NCI-H345 treated with DMSO at 0.1 percent for 48 hours (cell line): ENCODE measurements around the gene SLC5A5.
A peak's percentile ranks its signal among the peaks of the same experiment; 100 is the strongest.

ENCODE experiments used
- DNase-seq: peaks from one replicate; lab custom pipeline; 2025; ENCODE audit not compliant: unreplicated experiment; lab: John Stamatoyannopoulos, UW

Gene SLC5A5

DNA sequence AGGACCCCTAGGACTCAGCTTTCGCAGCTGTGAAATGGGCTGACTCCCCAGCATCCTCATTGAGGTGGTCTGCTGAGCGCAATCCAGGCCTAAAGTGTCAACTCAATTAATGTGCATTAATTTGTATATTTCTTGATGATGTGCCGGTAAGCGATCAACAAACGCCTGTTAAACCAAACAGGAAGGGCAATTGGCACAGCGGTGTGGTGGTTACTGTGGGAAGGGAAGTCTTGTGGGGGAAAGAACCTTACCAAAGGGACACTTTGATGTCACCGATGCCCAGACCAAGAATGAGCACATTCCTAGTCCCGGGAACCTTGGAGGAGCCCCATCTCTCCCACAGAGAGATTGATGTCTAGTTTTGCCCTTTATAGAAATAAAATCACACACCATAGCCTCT lies 25.6 kb upstream of the SLC5A5 start:
- DNase-seq = no peak

DNA sequence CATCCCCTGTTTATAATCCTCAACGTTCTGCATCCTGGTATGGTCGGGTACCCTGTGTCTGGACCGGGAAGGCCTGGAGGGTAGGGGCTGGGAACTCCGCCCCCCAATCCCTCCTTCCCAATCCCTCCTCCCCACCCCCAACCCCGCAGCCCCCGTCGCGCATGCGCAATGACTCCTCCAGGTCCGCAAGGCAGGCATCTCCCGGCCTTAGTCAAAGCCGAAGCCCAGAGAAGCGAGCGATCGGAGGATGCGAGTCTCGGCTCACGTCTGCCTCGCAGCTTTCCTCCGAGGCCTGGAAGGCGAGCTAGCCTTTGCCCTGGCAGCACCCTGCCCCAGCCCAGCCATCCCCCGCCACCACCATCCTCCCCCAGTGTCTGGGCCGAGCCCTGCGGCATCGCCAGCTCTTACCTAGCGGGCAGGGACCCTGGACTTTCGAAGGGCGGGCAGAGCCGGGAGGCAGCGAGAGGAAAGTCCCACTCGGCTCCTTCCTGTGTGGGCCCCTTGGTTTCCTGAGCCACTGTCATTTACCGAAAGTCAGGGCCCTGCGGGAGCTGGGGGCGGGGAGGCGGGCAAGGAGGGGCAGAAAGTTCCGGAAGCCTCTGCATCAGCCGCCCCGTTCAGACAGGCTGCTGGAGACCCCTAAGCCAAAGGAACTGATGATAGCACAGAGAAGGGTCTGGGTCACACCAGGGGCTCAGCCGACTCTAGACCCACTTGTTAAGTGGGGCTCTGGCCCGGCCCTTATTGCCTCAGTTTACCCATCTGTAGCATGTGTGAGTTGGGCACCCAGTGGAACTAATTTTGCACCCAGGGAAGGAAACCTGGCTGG lies 24.0 kb upstream of the SLC5A5 start, which contains the start of gene JAK3:
JAK3 (minus strand) TSS at position 445 of the 829 bp plus-strand sequence. CDS start 3,565 bp downstream, outside the sequence.
- no peak for DNase-seq

DNA sequence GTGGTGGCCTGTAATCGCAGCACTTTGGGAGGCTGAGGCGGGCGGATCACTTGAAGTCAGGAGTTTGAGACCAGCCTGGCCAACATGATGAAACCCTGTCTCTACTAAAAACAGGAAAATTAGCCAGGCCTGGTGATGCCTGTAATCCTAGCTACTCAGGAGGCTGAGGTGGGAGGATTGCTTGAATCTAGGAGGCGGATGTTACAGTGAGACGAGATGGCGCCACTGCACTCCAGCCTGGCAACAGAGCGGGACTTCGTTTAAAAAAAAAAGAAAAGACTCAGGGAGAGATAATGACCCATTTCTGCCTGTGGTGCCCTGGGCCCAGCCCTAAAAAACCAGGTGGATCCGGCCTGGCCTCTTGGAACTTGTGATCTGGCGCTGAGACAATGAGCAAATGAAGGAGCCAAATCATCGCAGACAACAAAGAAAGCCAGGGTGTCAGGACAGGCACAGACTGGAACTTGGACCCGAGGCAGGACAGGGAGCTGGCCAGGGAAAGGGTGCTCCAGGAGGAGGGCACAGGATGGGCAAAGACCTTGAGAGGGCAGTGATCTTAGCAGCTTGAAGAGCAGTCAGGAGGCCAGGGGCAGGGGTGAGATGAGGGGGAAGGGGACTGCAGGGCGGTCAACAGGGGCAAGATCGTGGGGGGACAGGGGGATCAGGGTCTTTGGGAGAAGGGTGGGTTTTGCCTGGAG lies 23.0 kb upstream of the SLC5A5 start:
- DNase-seq = no peak

DNA sequence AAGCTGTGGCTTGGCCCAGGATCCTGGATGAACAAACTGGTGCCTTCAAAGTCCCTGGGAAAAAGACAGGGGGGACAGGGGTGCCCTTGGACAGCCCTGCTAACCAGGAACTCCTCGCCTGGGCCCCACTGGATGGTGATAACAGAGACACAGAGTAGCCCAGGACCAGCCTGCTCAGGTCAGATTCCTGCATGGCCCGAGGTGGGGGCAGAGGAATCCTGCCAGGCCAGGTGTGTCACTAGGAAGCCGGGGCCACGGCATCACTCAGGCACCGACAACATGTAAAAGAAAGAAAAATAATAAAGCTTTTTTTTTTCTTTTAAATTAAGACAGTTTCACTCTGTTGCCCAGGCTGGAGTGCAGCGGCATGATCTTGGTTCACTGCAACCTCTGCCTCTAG lies 17.7 kb upstream of the SLC5A5 start:
- no peak for DNase-seq

DNA sequence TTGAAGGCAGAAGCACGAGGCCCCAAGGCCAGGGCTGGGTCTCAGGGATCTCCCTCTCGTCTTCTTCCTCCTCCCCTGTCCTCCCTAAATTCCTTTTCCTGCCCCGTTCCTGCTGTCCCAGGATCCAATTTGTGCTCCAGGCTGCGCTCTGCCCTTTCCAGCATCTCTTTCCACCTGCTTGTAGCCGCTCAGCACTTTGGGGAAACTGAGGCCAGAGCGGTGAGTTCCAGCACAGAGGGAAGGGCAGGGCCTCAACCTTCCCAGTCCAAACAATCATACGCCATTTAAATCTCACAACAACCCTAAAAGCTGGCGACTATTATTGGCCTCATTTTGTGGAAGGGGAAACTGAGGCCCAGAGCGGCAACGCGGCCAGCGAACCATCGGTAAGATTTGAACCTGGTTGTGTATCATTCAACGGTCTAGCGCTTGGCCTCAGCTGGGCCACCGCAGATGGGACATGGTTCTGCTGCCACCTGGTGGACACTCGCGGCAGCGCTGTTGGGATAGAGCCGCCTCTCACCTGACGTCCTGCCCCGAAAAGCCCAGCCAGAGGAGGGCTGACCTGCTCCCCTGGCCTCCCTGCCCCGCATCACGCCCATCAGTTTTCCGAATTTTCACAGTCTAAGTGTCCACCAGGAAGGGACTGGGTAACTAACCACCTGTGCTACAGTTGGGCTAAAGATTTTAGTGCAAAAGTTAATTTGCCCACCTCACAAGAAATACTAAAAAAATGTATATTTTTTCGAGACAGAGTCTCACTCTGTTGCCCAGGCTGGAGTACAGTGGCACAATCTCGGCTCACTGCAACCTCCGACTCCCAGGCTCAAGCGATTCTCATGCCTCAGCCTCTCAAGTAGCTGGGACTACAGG lies 16.2 kb upstream of the SLC5A5 start:
- peak; percentile 27 for DNase-seq

DNA sequence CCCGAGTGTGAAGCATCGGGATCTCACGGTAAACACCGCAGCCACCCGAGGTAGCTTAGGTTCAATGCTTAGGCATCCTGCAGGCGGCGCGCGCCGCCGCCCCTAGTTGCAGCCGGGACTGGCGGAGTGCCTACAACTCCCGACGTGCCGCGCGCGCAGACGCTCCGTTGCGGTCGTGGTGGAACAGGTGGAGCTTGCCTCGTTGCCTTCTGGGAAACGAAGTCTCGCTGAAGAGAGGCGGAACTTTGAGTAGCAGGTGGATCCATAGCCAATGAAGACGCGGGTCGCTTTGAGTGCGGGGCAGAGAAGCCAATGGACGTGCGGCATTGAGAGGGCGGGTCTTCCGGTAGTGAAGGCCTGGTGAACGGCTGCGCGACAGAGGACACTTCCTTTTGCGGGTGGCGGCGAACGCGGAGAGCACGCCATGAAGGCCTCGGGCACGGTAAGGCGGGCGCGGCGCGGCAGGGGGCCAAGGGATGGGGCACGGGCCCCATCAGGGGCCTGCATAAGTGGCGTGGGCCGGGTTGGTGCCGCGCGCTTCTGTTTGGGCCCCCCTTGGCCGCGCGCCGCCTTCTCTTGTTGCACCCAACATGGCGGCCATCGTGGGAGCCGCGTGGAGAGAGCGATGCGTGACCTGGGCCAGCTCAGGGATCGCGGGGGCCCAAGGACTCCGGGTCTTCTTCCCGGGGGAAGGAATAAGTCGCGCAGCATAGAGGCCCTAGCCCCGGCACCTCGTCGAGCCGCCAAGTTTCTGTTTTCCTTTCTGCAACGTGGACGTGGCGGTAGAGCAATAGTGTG lies 12.0 kb upstream of the SLC5A5 start, which contains the start of gene RPL18A:
RPL18A (plus strand) TSS at position 378 of the 798 bp plus-strand sequence; CDS start at position 425, 47 bp downstream.
- DNase-seq = peak; percentile 93

DNA sequence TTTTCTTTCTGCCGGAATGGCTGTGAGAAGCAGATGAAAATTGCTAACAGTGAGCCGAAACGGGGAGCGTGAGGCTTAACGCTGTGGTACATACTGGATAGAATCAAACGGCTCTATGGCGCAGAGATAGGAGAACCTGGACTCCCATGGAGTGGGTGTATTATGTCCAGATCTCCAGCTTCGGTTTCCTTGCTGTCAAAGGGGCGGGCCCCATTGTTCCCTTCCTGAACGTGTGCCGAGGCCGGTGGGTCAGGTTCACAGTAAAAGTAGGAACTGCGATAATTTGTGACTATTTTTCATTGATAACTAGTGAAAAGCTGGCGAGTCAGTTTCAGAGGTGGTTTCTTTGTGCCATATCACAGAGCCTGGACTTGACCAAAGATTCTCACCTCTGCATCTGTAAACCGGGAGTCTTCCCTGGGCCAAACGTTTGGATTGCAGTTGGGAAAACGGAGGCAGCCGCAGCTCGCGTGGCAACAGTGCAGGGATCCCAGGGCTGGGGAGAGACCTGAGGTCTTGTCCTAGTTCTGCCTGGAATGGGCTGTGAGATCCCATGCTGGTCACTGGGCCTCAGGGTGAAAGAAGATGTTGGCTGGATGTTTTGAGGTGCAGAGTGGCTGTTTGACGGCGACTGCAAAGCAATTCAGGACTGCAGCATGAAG lies 11.3 kb upstream of the SLC5A5 start:
- DNase-seq = no peak

DNA sequence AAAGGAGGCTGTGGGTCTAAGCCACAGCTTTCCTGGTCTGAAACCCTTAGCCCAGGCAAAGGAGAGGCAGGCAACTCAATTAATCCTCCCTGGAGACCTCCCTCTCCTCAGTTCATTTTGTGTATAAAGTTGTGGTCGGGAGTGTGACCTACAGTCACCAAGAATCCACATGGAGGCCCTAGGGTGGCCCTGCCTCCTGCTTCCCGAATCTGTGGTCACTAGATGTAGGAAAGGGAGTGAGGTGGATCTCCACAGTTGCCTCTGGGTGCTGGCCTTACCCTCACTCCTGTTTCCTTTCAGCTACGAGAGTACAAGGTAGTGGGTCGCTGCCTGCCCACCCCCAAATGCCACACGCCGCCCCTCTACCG lies 10.8 kb upstream of the SLC5A5 start:
- DNase-seq = no peak

DNA sequence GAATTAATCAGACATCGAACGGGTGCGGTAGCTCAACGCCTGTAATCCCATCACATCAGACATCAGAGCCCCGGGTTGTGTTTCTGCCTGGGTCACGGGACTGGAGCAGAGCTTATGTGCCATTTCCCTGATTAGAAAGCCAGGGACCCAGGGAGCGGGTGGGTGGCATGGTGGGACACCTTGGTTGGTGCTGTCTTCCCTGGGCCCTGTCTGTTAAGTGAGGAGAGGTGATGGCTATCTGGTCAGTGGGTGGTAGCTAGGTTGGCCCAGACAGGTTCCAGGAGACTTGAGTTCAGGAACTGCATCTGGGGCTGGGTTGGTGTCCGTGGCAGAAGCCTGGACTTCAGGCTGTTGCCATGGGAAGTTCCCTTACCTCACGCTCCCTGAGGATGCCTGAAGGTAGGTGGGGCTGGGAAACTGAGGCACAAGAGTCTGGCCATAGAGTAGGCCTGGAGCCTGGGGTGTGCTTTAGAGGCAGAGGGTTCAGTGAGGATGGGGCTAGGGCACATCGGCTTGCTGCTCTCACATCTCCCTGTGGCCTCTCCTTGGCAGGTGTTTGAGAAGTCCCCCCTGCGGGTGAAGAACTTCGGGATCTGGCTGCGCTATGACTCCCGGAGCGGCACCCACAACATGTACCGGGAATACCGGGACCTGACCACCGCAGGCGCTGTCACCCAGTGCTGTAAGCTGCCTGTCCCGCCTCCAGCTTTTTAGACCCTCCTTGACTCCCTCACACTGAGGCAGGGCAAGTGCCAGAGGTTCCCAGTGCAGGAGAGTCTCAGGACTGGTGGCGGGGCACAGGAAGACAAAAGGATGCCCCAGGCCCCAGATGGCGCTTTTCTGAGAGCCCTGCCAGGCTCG lies 10.0 kb upstream of the SLC5A5 start:
- no peak for DNase-seq

DNA sequence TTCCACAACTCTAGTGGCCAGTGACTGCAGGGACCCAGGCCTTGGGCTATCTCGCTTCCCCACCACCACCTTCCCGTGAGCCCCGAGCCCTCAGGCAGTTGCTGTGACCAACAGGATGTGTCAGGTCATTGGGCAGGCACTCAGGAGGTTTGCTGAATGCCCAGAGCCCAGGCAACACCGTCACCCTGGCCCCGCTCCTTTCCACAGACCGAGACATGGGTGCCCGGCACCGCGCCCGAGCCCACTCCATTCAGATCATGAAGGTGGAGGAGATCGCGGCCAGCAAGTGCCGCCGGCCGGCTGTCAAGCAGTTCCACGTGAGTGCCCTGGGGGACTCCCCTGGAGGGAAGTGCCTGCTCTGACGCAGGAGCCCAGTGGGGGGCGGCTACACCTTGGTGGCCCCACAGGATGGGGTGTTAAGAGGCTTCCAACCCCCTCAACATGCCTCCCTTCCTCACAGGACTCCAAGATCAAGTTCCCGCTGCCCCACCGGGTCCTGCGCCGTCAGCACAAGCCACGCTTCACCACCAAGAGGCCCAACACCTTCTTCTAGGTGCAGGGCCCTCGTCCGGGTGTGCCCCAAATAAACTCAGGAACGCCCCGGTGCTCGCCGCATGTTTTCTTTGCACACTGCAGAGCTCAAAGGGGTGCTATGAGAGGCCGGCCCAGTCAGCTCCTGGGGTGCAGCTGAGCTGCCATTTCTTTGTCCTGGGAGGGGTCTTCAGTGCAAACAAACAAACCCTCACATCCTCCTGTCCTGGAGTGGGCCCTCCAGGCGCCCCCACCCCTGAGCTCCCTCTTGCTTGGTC lies 8.8 kb upstream of the SLC5A5 start:
- DNase-seq = no peak

DNA sequence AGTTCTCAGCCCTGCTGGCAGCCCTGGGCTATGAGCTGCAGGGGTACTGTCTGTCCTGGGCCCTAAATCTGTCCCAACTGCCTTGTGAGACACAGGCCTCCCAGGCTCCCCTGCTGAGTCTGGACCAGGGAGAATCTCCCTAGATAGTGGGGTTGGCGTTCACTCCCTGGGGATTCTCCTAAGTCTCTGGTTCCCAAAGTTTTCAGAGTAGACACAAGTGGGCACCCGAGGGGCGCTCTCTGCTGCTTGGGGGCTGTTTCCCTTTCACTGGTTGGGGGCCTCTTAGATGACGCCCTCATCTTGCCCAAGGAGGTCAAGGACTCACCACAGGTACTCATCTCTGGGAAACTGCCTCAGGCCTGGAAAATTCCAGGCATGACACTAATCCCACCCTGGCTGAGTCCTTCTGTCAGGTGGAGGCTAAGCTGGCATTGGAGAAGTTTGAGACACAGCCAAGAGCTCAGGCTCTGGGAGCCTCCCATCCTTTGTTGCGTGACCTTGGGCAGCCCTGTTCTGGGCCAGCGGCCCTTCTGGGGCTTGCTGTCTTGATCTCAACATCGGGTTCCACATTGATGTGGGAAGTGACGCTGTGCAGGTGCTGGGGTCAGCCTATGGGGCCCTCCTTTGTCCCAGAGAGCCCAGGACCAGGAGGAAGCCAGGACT lies 8.1 kb upstream of the SLC5A5 start:
- no peak for DNase-seq

DNA sequence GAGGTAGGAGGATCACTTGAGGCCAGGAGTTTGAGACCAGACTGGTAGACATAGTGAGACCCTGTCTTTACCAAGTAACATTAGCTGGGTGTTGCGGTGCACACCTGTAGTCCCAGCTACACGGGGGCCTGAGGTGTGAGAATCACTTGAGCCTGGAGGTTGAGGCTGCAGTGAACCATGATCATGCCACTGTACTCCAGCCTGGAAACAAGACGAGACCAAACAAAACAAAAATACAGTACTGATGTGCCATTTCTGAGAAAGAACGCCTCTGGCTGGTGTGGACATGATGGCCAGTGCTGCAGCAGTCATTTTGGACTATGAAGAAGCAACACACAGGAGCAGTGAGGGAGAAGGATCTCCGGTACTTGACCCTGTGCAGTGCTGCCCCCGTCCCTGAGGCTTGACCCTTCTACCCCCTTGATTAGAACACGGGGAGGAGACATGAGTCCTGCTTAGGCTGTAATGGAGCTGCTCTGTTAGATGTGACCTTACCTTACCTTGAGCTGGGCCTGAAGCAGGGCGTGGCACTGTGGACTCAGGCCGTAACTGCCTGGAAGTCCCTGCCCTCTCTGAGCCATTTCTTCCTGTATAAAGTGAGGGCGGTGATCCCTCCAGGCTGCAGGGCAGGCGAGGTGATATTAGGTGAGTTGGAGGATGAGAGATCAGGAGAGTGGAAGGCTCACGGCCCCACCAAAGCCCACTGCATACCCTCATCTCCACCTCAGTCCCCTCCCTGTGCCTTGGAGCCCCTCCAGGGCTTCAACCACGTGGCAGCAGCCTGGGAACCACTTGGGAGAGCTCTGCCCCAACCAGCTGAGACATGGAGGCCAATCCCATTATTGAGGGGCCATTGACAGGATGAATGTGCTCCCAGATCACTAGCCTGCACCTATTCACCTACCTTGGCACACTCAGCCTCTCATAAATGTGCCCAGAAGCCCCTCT lies 6.1 kb upstream of the SLC5A5 start:
- DNase-seq = no peak

DNA sequence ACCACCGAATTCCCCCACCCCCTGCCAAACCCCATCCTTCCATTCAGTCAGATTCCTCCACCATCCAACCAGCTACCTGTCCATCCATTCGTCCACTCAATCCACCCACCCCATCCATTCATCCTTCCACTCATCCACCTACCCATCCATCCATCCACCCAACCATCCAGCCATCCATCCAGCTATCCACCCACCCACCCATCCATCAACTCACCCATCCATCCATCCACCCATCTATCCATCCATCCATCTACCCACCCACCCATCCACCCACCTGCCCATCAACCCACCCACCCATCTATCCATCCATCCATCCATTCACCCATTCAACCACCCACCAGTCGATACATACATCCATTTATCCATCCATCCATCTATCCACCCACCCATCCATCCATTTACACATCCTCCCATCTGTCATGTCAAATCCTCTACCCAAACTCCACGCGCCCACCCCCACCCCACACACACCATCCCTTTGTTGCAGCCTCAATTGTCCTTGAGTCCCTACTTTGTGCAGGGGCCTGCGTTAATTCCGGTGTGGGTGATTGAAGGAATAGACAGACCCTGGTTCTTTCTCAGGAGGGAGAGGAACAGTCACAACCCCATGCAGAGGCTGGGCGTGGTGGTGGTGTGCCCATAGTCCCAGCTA lies 5.3 kb upstream of the SLC5A5 start:
- no peak for DNase-seq

DNA sequence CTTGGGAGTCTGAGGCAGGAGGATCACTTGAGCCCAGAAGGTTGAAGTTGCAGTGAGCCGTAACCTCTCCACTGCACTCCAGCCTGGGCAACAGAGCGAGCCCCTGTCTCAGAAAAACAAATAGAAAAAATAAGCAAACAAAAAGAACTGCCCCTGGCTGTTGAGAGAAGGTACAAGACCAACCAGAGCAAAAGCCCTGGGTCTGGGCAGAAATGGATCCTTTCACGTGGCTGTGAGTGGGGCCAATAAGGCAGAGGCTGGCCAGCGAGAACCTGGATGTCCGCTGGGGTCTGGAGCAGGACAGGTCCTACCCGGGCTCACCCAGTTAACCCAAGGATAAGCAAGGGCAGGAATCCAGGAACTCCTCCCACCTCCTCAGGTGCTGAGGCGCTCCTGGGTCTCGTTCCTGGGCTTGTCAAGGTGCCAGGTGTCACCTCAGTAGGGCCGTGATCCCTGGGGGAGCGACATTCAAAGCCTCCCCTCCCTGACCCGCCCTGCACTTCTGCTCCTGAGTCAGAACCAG lies 4.7 kb upstream of the SLC5A5 start:
- no peak for DNase-seq

DNA sequence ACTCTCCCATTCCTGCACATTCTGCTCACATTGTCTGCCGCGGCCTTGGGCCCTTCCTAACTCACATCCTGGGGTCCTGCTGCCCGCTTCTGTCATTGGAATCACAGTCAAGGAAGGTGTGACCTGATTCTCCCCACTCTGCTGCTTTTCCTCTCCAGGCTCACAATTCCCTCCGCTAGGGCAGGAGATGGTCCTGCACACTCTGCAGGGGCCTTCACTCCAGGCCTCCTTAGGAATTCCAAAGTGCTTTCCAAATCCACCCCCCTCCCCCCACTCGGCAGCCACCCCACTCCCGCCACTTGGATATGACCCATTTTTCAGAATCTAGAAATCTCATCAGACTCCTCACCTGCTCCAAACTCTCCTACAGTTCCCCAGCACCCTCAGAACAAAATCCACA lies 3.1 kb upstream of the SLC5A5 start:
- no peak for DNase-seq

DNA sequence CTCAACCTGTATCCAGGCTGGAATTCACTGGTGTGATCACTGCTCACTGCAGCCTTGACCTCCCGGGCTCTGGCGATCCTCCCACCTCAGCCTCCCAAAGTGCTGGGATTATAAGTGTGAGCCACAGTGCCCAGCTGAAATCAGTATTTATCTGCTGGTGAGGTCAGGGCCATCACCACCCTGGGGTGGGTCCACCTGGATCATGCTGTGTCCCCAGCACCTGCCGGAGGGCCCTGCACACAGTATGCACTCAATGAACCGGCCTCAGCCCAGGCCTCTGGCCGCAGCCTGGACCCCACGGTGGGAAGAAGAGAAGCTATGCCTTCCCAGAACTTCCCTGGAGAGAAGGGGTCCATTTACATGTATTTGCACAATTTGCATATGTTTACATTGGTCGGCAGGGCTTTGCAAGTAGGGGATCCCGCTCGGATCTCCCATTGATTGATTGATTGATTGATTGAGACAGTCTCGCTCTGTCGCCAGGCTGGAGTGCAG lies 2.6 kb upstream of the SLC5A5 start:
- no peak for DNase-seq
